Urinary bladder (tissue), 4 donors: ENCODE results near the gene MAP3K21. TPM values are rescaled to one million over a fixed set of nuclear protein-coding genes. Genes with fewer than 3 reads are reported as not detected.
A peak's percentile ranks its signal among the peaks of the same experiment; 100 is the strongest.

Experiments used
- DNase-seq: peaks from one replicate; pipeline ENCODE4 v3.0.0-alpha.2; 2015; ENCODE audit errors: extremely low spot score
- H3K27ac ChIP-seq: one replicate; pipeline ENCODE4 v1.5.1; 2013; ENCODE audit warnings: low read depth, mild to moderate bottlenecking, moderate library complexity
- H3K36me3 ChIP-seq: one replicate; pipeline ENCODE4 v1.6.1; 2013; ENCODE audit warnings: mild to moderate bottlenecking, moderate library complexity; ENCODE audit not compliant: insufficient read depth
- H3K4me1 ChIP-seq: one replicate; pipeline ENCODE4 v1.6.1; 2013; ENCODE audit warnings: mild to moderate bottlenecking, moderate library complexity; ENCODE audit not compliant: insufficient read depth
- H3K4me3 ChIP-seq: one replicate; pipeline ENCODE4 v1.5.1; 2013; ENCODE audit warnings: low read depth, low read length
- WGBS: extraction: QIAGEN DNeasy Blood & Tissue Kit; methylation state at CpG from one replicate; pipeline ENCODE4 v1.1.7; 2013; 5-methylcytosine and 5-hydroxymethylcytosine counted together
- polyA plus RNA-seq: library from polyadenylated mRNA; stranded (reverse); fragments of 200-250 nt; gene quantifications from one replicate; pipeline ENCODE4 v1.2.3, GENCODE V29; 2013
- total RNA-seq: library from RNA; depleted of rRNA; stranded (reverse); fragments of >200 nt; gene quantifications from one replicate; pipeline ENCODE4 v1.2.3, GENCODE V29; 2014
- donor health status: healthy with polysubstance abuse.
- donor health status: healthy.

Gene MAP3K21
- total RNA-seq (2.6 TPM), polyA plus RNA-seq (0.44 TPM)

DNA sequence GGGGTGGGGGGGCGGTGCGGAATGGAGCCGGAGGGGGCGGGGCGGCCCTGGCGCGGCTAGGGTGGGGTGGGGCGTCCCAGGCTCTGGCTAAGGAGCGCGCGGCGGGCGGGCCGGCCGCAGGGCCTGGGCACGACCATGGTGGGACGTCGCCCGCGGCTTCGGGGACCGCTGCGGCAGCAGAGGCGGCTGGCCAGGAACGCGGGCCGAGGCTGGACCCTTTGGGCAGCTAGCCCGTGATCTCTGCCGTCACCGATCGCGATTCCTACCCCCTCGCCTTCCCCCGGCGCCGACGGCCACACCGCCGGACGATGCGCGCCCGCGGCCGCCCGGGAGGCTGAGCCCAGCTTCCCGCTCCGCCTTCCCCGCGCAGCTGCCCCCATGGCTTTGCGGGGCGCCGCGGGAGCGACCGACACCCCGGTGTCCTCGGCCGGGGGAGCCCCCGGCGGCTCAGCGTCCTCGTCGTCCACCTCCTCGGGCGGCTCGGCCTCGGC, at the start of gene MAP3K21:
MAP3K21 (plus strand) TSS at position 74 of the 491 bp plus-strand sequence; CDS start at position 379, 305 bp downstream.
- WGBS: under 1% methylated on average over 66 of the region's 68 CpGs
- DNase-seq: no peak
- H3K27ac ChIP-seq: no peak within 1 kb of the TSS
- H3K36me3 ChIP-seq: no peaks in the 10 kb centered on the region
- H3K4me1 ChIP-seq: no peaks in the 10 kb centered on the region
- peak within 1 kb of the TSS; percentile 59 for H3K4me3 ChIP-seq

DNA sequence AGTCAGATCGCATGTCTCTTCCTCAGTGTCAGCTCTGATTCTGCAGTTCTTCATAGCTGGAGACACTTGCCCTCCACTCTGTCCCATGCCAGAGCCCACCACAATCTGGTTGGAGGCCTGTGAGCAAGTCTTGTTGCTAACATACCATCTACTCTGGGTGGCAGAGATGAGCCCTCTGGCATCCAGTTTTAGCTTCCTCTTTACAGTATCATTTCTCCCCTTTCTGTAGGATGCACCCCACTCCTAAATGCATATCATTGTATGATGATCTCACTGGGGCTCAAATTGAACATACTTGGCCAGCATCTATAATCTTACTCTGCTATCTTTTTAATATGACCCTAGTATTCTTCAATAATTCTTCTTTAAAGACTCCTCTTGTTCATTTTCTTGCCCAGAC, 48.9 kb upstream of the MAP3K21 start:
- 100% methylated on average over 1 of the region's 1 CpG for WGBS
- no peaks in the 10 kb centered on the region for H3K36me3 ChIP-seq
- no peak for DNase-seq
- no peaks in the 10 kb centered on the region for H3K4me1 ChIP-seq
- H3K27ac ChIP-seq: no peak overlapping the region
- no peak overlapping the region for H3K4me3 ChIP-seq

DNA sequence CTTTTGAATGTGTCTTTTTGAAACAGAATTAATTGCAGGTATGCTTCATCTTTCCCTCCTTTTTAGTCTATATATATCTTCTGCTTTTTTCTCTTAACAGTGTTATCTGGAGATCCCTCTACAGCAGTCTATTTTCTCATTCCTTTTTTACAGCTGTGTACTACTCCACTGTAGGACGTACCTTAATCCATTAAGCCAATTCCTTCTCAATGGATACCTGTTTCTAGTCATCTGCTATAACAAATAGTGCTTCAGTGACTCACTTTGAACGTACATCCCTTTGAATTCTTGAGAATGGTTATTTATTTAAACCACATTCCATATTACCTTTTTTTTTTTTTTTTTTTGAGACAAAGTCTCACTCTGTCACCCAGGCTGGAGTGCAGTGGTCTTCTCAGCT, 47.6 kb upstream of the MAP3K21 start:
- Histone ChIP-seq H3K4me3 (no peak overlapping the region), H3K27ac (no peak overlapping the region), H3K36me3 (no peaks in the 10 kb centered on the region), H3K4me1 (no peaks in the 10 kb centered on the region)
- WGBS: 96% methylated on average over 2 of the region's 2 CpGs
- DNase-seq: no peak

DNA sequence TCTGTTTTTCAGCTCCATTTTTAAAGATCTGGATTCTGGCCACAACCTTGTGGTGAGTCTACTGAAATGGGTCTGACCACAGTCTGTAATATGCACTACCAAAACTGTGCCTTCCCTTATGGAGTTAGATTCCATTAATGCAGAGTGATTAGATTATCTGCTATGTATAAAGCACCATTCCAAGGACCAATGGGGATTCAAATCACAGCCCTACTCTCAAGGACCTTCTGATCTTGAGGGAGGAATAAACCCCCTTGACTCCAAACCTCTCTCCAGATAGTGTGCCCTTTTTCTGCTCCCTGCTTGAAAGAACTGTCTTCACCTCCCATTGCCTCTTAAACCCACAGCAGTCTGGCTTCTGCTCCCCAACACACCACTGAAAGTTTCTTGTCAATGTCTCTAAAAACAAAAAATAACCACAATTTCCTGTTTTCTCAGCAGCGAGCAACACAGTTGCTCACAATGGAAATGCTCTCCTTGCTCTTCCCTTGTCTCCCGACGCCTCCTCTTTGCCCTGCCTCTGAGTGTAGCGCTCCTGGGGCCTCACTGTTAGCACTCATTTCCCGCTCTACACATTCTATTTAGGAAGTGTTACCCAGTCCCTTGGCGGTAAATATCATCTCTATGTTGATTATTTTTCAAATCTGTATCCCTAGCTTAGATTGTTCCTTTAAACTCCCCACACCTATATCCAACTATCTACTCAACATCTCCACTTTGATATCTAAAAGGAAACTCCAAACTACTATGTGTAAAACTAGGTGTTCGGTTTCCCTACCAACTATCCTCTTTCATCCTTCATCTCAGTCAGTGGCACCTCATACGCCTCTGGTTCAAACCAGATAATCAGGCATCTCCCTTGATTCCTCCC, 45.6 kb upstream of the MAP3K21 start:
- no peak overlapping the region for H3K27ac ChIP-seq
- H3K4me1 ChIP-seq: no peaks in the 10 kb centered on the region
- no peaks in the 10 kb centered on the region for H3K36me3 ChIP-seq
- WGBS: 82% methylated on average over 8 of the region's 8 CpGs
- H3K4me3 ChIP-seq: no peak overlapping the region
- DNase-seq: no peak

DNA sequence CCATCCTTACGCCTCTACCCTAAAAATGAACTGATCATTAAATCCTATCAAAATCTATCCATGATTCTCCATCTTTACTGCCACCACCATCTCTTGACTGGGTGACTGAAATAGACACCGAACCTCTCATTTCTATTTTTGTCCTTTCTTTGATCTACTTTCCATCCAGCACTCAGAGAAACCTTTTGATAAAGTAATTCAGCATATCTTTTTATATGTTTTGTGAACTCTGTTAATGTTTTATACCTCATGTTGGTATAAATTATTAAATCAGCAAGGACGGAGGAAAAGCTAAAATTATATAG, 45.0 kb upstream of the MAP3K21 start:
- Histone ChIP-seq H3K4me1 (no peaks in the 10 kb centered on the region), H3K36me3 (no peaks in the 10 kb centered on the region), H3K4me3 (no peak overlapping the region), H3K27ac (no peak overlapping the region)
- DNase-seq: no peak
- 94% methylated on average over 3 of the region's 3 CpGs for WGBS

DNA sequence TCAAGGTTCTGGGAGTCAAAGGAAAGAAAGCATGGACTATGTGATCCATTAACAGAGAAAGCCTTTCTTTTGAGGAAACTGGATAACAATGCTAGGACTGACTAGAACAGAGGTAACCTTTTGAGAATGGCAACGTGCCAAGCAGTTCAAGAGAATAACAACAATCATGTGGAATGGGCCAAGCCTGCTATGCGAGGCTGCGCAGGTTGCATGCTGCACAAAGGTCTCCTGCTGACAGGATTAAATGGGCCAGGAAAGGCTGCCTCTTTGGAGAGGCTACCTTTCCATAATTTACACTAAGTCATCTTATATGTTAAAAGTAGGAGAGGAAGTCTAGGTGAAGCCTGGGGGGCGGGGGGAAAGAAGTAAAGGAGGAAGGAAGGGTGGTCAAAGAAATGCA, 37.8 kb upstream of the MAP3K21 start:
- H3K4me3 ChIP-seq: no peak overlapping the region
- DNase-seq: no peak
- WGBS: 75% methylated on average over 4 of the region's 4 CpGs
- no peak overlapping the region for H3K27ac ChIP-seq
- no peaks in the 10 kb centered on the region for H3K4me1 ChIP-seq
- H3K36me3 ChIP-seq: no peaks in the 10 kb centered on the region

DNA sequence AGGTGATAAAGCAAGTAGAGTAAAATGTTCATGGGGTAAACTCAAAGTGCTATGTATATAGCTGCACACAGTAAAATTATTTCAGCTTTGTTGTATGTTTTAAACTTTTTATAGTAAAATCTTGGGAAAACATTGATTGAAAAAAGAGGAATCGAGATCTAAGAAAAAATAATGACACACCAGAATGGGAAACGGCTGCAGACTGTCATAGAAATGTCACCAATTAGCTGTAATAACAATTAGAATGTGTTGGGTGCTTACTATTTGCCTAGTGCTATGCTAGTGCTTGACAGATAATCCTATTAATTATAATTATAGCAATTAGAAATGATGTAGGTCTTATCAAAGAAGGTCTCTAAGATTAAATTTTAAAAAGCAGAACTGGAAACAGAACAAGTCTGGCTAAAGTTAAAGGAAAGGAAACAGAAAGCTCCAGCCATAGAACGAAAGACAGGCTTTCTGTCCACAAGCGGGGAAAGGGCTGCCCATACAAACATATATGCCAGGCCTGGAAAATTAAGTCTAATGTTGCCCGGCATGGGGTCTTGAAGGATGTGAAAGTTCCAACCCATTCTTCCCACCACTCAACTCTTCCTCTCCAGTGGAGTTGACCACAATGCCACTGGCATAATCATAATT, 37.0 kb upstream of the MAP3K21 start:
- no peak for DNase-seq
- 61% methylated on average over 5 of the region's 5 CpGs for WGBS
- Histone ChIP-seq H3K36me3 (no peaks in the 10 kb centered on the region), H3K4me3 (no peak overlapping the region), H3K27ac (no peak overlapping the region), H3K4me1 (no peaks in the 10 kb centered on the region)

DNA sequence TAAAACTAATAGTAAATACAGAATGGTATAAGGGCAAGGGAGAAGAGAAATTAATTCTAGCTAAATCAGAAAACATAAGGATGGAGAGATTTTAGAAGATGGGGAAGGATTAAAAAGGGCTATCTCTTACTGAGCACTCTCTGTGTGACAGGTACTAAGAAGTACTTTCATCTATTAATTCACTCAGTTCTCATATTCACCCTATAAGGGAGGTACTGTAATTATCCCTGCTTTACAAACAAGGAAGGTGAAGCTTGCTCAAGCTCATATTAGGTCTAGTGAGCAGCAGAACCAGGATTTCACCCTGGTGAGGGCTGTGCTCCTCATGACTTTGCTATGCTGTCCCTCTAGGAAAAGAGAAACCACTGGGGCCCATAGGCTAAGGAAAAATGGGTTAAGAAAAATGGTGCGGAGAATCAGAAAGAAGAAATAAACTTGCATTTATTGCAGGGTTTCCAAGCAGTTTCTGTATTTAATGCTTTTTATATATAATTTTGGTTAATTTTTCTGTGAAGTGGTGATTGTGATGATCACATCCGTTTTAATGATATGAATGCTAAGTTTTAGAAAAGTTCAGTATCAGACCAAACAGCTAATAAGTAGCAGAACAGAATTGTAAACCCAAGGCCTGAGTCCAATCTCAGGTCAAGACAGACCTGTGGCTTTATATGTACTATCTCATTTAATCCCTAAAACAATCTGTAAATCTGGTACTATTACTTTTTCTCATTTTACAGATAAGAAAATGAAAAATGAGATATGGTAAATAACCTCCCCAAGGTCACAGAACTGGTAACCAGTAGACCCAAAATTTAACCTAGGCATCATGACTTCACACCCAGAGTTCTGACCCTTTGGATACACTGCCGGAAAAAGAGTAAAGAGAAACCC, 33.7 kb upstream of the MAP3K21 start:
- Histone ChIP-seq H3K4me1 (no peaks in the 10 kb centered on the region), H3K4me3 (no peak overlapping the region), H3K27ac (no peak overlapping the region), H3K36me3 (no peaks in the 10 kb centered on the region)
- DNase-seq: no peak
- WGBS: 93% methylated on average over 3 of the region's 3 CpGs

DNA sequence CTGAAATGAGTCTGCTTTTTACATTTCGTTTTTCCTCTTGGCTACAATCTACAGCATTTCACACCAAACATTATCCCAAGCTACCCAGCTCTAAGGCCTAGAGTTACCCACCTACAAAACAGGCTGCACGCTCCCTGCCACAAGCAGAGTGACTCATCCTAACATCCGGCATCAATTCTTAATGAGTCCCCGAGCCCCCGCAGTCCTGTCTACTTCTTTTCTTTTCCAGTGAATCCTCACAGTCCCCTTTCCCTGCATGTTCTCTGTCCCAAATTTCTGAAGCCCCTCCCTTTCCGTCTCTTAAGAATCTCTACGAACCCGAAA, 32.6 kb upstream of the MAP3K21 start:
- Histone ChIP-seq H3K36me3 (no peaks in the 10 kb centered on the region), H3K4me1 (no peaks in the 10 kb centered on the region), H3K4me3 (peak overlapping the region; percentile 88), H3K27ac (no peak overlapping the region)
- WGBS: 12% methylated on average over 8 of the region's 8 CpGs
- no peak for DNase-seq

DNA sequence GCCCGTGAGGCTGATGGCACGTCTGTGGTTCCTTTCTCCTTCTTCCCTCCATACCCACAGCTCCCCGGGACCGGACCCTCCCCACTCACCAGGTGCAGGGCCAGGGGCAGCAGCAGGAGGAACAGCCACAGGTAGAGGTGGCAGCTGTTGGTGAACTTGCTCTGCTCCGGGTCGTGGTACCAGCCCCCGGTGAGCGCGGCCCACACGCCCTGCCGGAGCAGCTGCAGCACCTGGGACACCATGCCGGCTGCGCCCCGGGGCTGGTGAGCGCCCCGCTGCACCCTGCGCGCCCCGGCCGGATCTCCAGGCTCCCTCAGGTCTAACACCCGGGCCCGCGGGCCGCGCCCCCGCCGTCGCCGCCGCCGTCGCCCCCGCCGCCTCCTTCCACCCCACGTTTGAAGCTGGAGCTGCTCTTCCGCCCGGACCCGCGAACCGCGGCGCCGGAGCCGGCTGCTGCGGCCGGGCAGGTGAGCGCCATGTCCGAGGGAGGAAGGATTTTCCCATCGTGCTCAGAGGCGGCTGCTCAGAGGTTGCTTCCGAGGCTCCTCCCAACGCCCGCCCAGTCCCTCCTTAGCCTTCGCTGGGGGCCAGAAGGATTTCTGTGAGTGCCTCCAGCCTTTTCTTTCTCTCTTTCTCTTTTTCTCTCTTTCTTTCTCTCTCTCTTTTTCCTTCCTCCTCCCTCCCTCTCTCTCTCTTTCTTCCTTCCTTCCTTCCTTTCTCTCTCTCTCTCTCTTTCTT, 32.1 kb upstream of the MAP3K21 start, which contains the start of gene PCNX2:
PCNX2 (minus strand) TSS at position 489 of the 738 bp plus-strand sequence; CDS start at position 242, 247 bp downstream.
- peak within 1 kb of the TSS; percentile 34 for H3K27ac ChIP-seq
- DNase-seq: peak; percentile 23
- no peaks in the 10 kb centered on the region for H3K36me3 ChIP-seq
- no peaks in the 10 kb centered on the region for H3K4me1 ChIP-seq
- WGBS: under 1% methylated on average over 54 of the region's 54 CpGs
- H3K4me3 ChIP-seq: peak within 1 kb of the TSS; percentile 88

DNA sequence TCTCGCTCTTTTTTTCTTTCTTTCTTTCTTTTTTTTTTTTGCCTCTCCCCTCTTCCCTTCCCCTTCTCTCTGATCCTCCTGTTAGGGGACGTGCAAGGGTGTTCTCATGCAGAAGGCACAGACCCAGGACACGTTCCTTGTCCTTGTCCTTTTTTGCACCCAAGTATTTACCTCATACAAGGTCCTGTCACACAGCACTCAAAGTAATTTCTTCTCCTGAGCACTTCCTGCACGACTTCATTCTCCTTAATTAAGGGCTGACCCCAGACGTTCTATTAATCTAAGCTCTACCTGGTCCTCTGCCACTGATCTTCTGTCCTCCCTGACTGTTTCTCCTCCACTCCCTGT, 31.6 kb upstream of the MAP3K21 start:
- no peaks in the 10 kb centered on the region for H3K4me1 ChIP-seq
- H3K4me3 ChIP-seq: no peak overlapping the region
- H3K27ac ChIP-seq: no peak overlapping the region
- H3K36me3 ChIP-seq: no peaks in the 10 kb centered on the region
- 1% methylated on average over 5 of the region's 5 CpGs for WGBS
- DNase-seq: no peak

DNA sequence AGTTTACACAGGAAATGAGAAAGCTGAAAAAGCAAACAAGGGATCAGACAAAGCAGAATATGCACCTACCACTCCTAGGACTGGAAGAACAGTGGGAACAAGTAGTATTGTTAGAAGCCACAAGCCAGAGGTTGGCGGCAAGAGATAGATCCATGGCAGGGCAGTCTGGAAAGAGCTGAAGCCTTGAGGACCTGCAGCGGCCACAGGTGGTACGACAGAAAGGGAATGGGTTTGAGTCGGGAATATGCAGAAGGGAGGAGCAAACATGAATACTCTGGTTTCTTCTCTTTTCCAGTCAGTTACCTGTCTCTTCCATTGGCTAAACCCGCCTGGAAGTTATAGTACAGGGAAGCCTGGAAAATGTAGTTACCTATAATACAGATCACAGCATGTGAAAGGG, 28.1 kb upstream of the MAP3K21 start:
- DNase-seq: no peak

DNA sequence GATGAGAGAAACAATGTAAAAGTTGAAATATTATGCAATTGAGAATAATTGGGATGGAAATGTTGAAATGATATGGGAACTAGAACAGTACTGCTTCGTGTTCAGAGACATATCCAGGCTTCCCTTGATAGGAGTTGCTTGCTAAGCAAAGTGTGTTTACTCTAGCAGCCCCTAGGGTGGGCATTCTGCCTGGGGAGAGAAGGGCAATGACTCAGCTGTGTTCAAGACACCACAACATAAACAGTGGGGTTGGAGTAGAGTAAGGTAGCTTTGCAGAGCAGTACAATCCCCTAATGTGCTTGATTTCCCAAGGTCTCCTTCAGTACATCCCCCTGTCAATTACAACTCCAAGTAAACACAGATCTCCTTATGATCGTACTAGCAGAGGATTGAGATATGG, 27.2 kb upstream of the MAP3K21 start:
- H3K4me3 ChIP-seq: no peak overlapping the region
- H3K4me1 ChIP-seq: no peaks in the 10 kb centered on the region
- H3K27ac ChIP-seq: no peak overlapping the region
- DNase-seq: no peak
- WGBS: 74% methylated on average over 2 of the region's 2 CpGs
- no peaks in the 10 kb centered on the region for H3K36me3 ChIP-seq

More for the DNA sequence above, 28.1 kb upstream of the MAP3K21 start:
- no peak overlapping the region for H3K27ac ChIP-seq
- 90% methylated on average over 5 of the region's 5 CpGs for WGBS
- H3K36me3 ChIP-seq: no peaks in the 10 kb centered on the region
- no peak overlapping the region for H3K4me3 ChIP-seq
- no peaks in the 10 kb centered on the region for H3K4me1 ChIP-seq
